Measurements from ENCODE around the gene PC. TPM values are rescaled to one million over a fixed set of nuclear protein-coding genes. Genes with fewer than 3 reads are reported as not detected.

The PC gene
- total and polyA plus RNA-seq, 9 donors = 4.2 to 27.5 (median 14.7) TPM

DNA sequence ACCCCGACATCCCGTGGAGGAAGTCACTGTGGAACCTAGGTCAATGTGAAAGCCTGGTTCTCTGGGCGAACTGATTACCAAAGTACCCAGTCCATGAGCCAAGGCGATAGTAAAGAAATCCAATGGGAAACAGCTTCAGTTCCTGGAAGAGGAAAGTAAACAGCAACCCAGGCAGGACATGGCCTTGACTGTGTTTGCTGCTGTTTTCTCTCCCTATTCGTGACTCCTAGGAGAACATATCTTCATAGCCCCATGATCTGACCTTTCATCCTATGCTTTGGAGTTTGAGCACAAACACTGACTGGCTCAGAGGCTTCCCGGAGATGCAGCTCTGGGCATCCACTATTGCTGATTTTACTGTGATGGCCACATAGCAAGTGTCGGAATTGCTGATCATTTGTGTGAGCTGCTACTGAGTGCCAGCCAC, 56.2 kb downstream of the PC start:
- H3K4me1 ChIP-seq (ENCODE audit: insufficient read depth) = peaks cover 12% of the 10 kb centered on the region
- WGBS, 3 donors = 51 to 73% (median 57%) methylated on average over 7 of the region's 7 CpGs
- H3K36me3 ChIP-seq = no peaks in the 10 kb centered on the region
- no peak overlapping the region for H3K4me3 ChIP-seq
- H3K27me3 ChIP-seq = no peaks in the 10 kb centered on the region
- H3K27ac ChIP-seq = no peak overlapping the region
- intact Hi-C loops (cut with DNase I) = no loop called here
- no peak for DNase-seq
- H3K9me3 ChIP-seq = no peaks in the 10 kb centered on the region
- TF ChIP-seq EP300 (IDR thresholded peaks at IDR 0.05) (no peak), POLR2A (IDR thresholded peaks at IDR 0.05) (no peak)
- TF ChIP-seq, protein P1, sequence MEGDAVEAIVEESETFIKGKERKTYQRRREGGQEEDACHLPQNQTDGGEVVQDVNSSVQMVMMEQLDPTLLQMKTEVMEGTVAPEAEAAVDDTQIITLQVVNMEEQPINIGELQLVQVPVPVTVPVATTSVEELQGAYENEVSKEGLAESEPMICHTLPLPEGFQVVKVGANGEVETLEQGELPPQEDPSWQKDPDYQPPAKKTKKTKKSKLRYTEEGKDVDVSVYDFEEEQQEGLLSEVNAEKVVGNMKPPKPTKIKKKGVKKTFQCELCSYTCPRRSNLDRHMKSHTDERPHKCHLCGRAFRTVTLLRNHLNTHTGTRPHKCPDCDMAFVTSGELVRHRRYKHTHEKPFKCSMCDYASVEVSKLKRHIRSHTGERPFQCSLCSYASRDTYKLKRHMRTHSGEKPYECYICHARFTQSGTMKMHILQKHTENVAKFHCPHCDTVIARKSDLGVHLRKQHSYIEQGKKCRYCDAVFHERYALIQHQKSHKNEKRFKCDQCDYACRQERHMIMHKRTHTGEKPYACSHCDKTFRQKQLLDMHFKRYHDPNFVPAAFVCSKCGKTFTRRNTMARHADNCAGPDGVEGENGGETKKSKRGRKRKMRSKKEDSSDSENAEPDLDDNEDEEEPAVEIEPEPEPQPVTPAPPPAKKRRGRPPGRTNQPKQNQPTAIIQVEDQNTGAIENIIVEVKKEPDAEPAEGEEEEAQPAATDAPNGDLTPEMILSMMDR (IDR thresholded peaks at IDR 0.05) = no peak

DNA sequence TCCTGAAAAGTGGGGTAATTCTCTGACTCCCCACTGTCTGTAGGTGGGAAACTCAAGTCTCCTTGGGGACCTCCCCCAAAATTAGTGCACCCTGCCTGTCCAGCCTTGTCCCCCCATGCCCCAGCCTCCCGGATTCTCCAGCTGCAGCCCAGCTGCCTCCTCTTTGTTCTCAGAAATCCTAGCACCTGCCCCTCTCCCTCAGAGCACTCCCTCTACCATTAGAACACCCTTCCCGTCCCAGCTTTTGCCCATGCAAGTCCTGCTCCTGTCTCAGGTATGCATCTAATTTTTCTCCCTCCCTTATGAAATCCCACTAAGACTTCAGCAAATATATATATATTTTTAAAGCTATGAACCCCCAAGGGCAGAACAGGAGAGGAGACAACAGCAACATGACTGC, 64.0 kb downstream of the PC start:
- no peaks in the 10 kb centered on the region for H3K9me3 ChIP-seq
- no peaks in the 10 kb centered on the region for H3K36me3 ChIP-seq
- H3K27me3 ChIP-seq = no peaks in the 10 kb centered on the region
- H3K4me1 ChIP-seq (ENCODE audit: insufficient read depth) = no peaks in the 10 kb centered on the region
- no peak overlapping the region for H3K27ac ChIP-seq
- no peak overlapping the region for H3K4me3 ChIP-seq
- no peak for DNase-seq
- intact Hi-C loops (cut with DNase I) = no loop called here
- TF ChIP-seq, protein P1 (IDR thresholded peaks at IDR 0.05) = no peak
- no peak for TF ChIP-seq POLR2A (IDR thresholded peaks at IDR 0.05)
- TF ChIP-seq EP300 (IDR thresholded peaks at IDR 0.05) = no peak
- 70 to 83% (median 71%) methylated on average over 2 of the region's 2 CpGs for WGBS, 3 donors

DNA sequence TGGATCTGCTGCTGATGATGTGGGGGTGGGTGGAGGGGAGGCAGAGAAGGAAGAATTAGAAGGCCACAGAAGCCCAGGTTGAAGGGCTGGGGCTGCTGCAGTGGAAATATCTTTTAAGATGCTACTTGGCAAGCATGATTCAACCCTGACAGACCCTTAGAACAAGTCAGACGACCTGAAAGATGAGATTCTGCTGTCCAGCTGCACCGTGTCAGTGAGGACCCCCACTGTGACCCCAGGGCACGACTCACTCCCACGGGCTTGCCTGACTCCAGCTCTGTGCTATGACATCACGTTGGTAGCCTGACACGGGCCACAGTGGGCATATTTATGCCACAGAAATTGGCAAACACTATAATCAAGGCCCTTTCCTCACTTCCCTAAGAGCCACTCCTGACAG, 65.3 kb downstream of the PC start:
- no peaks in the 10 kb centered on the region for H3K27me3 ChIP-seq
- H3K9me3 ChIP-seq = no peaks in the 10 kb centered on the region

DNA sequence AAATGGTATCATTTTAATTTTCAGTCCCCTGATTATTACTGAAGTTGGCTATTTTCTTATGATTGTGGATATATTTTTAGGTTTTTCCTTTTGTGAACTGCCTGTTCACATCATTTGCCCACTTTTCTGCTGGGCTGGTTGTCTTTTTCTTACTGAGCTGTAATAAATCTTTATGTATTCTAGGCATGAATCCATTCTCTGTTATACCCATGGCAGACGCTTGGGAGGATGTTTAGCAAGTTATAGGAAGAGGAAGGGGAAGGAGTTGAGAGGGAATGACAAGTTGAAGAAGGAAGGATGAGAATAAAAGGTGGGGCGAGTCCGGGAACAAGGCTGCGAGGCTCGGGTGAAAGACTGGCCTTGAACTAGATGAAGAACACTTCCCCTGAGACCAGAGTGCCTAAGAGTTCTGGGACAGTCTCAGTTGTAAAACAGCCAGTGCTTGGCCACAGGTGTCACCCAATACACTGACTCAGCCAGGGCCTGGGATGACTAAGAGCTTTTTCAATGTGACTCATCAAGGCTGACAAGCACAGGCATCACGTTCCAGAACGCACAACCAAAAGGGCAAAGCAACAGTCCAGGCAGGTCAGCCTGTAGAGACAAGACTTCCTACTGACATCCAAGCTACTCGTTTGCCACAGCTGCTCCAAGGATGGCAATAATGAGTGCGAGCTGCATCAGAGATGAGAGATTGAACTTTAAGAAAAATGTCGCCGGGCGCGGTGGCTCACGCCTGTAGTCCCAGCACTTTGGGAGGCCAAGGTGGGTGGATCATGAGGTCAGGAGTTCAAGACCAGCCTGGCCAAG, 66.1 kb downstream of the PC start:
- WGBS, 3 donors = 67 to 75% (median 74%) methylated on average over 14 of the region's 14 CpGs
- peak in 1 of 5 donors; percentile 3 for DNase-seq
- no peak for TF ChIP-seq EP300 (IDR thresholded peaks at IDR 0.05)
- TF ChIP-seq, protein P1 (IDR thresholded peaks at IDR 0.05) = no peak
- no peak for TF ChIP-seq POLR2A (IDR thresholded peaks at IDR 0.05)
- no peak overlapping the region for H3K4me3 ChIP-seq
- no peaks in the 10 kb centered on the region for H3K36me3 ChIP-seq
- H3K27ac ChIP-seq = no peak overlapping the region
- no peaks in the 10 kb centered on the region for H3K9me3 ChIP-seq
- H3K27me3 ChIP-seq = no peaks in the 10 kb centered on the region
- intact Hi-C loops (cut with DNase I) = no loop called here
- peaks cover under 1% of the 10 kb centered on the region for H3K4me1 ChIP-seq (ENCODE audit: insufficient read depth)

More for the DNA sequence above, 65.3 kb downstream of the PC start:
- no peak for DNase-seq
- Histone ChIP-seq H3K4me3 (no peak overlapping the region), H3K27ac (no peak overlapping the region), H3K36me3 (no peaks in the 10 kb centered on the region), H3K4me1 (ENCODE audit: insufficient read depth) (no peaks in the 10 kb centered on the region)
- intact Hi-C loops (cut with DNase I) = no loop called here
- TF ChIP-seq POLR2A (IDR thresholded peaks at IDR 0.05) (no peak), EP300 (IDR thresholded peaks at IDR 0.05) (no peak)
- TF ChIP-seq, protein P1 (IDR thresholded peaks at IDR 0.05) = no peak
- 32 to 34% (median 33%) methylated on average over 6 of the region's 6 CpGs for WGBS, 3 donors

Data from ovary (tissue), 9 donors.